SK-N-SH (cell line): ENCODE results near the gene CCDC89.
"Not testable (repeated sequence)": the region's sequence is repeated elsewhere in the genome, so short reads cannot be mapped to it uniquely, and the experiment has no call there.

Experiments used
- EP300 ChIP-seq, 2 experiments: IDR thresholded peaks; 2 replicates each; pipeline versions ENCODE4 v1.4.0 to v1.6.1; 2012; ENCODE audit warnings: borderline replicate concordance in 1 of 2, low read depth in 1 of 2, low read length in 1 of 2
- EZH2phosphoT487 ChIP-seq: fragments of 200-600 bp; sonication (generic); IDR thresholded peaks from 2 replicates; pipeline ENCODE4 v1.6.1; 2017; ENCODE audit warnings: low read depth, mixed run types, mild to moderate bottlenecking, antibody characterized with exemption, moderate library complexity, borderline replicate concordance
- FOSL2 ChIP-seq: IDR thresholded peaks from 2 replicates; pipeline ENCODE4 v1.4.0; 2012; ENCODE audit warnings: low read depth, mild to moderate bottlenecking, moderate library complexity, borderline replicate concordance
- FOXM1 ChIP-seq: IDR thresholded peaks from 2 replicates; pipeline ENCODE4 v1.4.0; 2012; ENCODE audit warnings: low read depth, mild to moderate bottlenecking
- GABPA ChIP-seq: IDR thresholded peaks from 2 replicates; pipeline ENCODE4 v1.4.0; 2012; ENCODE audit warnings: low read depth, mild to moderate bottlenecking
- MAX ChIP-seq: IDR thresholded peaks from 2 replicates; pipeline ENCODE4 v1.4.0; 2012; ENCODE audit warnings: low read depth
- MXI1 ChIP-seq: IDR thresholded peaks from 2 replicates; pipeline ENCODE4 v1.6.1; 2012; ENCODE audit warnings: mild to moderate bottlenecking, low read depth, low read length, improper control_type of control experiment
- POLR2AphosphoS5 ChIP-seq: IDR thresholded peaks from 2 replicates; pipeline ENCODE4 v1.6.1; 2012; ENCODE audit warnings: low read depth, low read length
- TAF1 ChIP-seq: IDR thresholded peaks from 2 replicates; pipeline ENCODE4 v1.6.1; 2012; ENCODE audit warnings: low read depth, mild to moderate bottlenecking, low read length, moderate library complexity, borderline replicate concordance
- USF2 ChIP-seq: fragments of 150-350 bp; IDR thresholded peaks from 2 replicates; pipeline ENCODE4 v1.6.1; 2017; ENCODE audit warnings: antibody characterized with exemption, low read length, low read depth, borderline replicate concordance
- YY1 ChIP-seq: IDR thresholded peaks from 2 replicates; pipeline ENCODE4 v1.4.0; 2012; ENCODE audit warnings: low read depth, mild to moderate bottlenecking
- TF ChIP-seq, protein P1 (sequence below): fragments of 200-600 bp; sonication (generic); IDR thresholded peaks from 2 replicates; pipeline ENCODE4 v1.6.1; 2017; ENCODE audit warnings: antibody characterized with exemption, mild to moderate bottlenecking, moderate library complexity
- TF ChIP-seq, protein P2 (sequence below): IDR thresholded peaks from 2 replicates; pipeline ENCODE4 v1.4.0; 2012; ENCODE audit warnings: low read depth, borderline replicate concordance

DNA sequence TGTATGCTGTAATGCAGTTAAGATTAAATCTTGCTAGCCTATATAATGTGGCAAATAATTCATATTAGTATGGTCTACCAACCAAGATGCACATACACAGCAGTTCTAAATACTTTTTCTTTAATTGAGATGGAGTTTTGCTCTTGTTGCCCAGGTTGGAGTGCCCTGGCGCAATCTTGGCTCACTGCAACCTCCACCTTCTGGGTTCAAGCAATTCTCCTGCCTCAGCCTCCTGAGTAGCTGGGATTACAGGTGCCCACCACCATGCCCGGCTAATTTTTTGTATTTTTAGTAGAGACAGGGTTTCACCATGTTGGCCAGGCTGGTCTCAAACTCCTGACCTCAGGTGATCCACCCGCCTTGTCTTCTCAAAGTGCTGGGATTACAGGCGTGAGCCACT, 31.7 kb downstream of the CCDC89 start:
- TF ChIP-seq, protein P1, sequence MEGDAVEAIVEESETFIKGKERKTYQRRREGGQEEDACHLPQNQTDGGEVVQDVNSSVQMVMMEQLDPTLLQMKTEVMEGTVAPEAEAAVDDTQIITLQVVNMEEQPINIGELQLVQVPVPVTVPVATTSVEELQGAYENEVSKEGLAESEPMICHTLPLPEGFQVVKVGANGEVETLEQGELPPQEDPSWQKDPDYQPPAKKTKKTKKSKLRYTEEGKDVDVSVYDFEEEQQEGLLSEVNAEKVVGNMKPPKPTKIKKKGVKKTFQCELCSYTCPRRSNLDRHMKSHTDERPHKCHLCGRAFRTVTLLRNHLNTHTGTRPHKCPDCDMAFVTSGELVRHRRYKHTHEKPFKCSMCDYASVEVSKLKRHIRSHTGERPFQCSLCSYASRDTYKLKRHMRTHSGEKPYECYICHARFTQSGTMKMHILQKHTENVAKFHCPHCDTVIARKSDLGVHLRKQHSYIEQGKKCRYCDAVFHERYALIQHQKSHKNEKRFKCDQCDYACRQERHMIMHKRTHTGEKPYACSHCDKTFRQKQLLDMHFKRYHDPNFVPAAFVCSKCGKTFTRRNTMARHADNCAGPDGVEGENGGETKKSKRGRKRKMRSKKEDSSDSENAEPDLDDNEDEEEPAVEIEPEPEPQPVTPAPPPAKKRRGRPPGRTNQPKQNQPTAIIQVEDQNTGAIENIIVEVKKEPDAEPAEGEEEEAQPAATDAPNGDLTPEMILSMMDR = not testable (repeated sequence)
- TF ChIP-seq GABPA; FOSL2; TAF1; FOXM1; YY1; EP300 (IDR thresholded peaks at IDR 0.05; ENCODE audit: borderline replicate concordance in 1 of 2, low read depth in 1 of 2, low read length in 1 of 2); POLR2AphosphoS5; MXI1; EZH2phosphoT487; USF2; MAX: not testable (repeated sequence)
- TF ChIP-seq, protein P2, sequence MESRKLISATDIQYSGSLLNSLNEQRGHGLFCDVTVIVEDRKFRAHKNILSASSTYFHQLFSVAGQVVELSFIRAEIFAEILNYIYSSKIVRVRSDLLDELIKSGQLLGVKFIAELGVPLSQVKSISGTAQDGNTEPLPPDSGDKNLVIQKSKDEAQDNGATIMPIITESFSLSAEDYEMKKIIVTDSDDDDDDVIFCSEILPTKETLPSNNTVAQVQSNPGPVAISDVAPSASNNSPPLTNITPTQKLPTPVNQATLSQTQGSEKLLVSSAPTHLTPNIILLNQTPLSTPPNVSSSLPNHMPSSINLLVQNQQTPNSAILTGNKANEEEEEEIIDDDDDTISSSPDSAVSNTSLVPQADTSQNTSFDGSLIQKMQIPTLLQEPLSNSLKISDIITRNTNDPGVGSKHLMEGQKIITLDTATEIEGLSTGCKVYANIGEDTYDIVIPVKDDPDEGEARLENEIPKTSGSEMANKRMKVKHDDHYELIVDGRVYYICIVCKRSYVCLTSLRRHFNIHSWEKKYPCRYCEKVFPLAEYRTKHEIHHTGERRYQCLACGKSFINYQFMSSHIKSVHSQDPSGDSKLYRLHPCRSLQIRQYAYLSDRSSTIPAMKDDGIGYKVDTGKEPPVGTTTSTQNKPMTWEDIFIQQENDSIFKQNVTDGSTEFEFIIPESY = not testable (repeated sequence)
